GM12878 (cell line): ENCODE measurements around the gene AGXT. TPM values are rescaled to one million over a fixed set of nuclear protein-coding genes. Genes with fewer than 3 reads are reported as not detected.

Experiments
- ATAC-seq: fragments of 200-7000 bp; cut with Tn5 transposase; 3 replicates; pipeline ENCODE4 v1.9.1; 2020; ENCODE audit warnings: mild to moderate bottlenecking, moderate library complexity
- BruUV-seq: library from RNA; stranded (reverse); fragments of 400-500 nt; replicated peaks from 2 replicates; lab custom pipeline; 2021; lab: Mats Ljungman, UMichigan
- CTCF ChIA-PET: fragments of 300-600 bp; sonication (Branson Sonifier 250); formaldehyde crosslinking; extraction: SDS; loops from one replicate; lab custom pipeline; 2021; ENCODE audit warnings: inconsistent platforms; lab: Yijun Ruan, JAX
- POLR2A ChIA-PET: fragments of 350-600 bp; formaldehyde crosslinking; extraction: SDS; loops from one replicate; lab custom pipeline; 2021; ENCODE audit warnings: inconsistent platforms; lab: Charles Lee
- RAD21 ChIA-PET: fragments of 300-600 bp; sonication (Branson Sonifier 250); formaldehyde crosslinking; loops from one replicate; lab custom pipeline; 2023; ENCODE audit warnings: antibody characterized with exemption; ENCODE audit not compliant: unreplicated experiment; lab: Charles Lee
- SMC1A ChIA-PET: fragments of 300-600 bp; sonication (Branson Sonifier 250); formaldehyde crosslinking; loops from one replicate; lab custom pipeline; 2023; ENCODE audit not compliant: unreplicated experiment, uncharacterized antibody; lab: Charles Lee
- DNase-seq: peaks from one replicate; pipeline ENCODE4 v3.0.0-alpha.2; 2011; ENCODE audit warnings: low read depth, low spot score
- FAIRE-seq: peaks from 3 replicates; lab custom pipeline; 2011; peaks lifted over from hg19 to GRCh38; lab: Jason Lieb, UNC
- H2AFZ ChIP-seq: 2 replicates; pipeline ENCODE4 v1.6.0; 2011; ENCODE audit warnings: low read depth, low read length, control low read depth; ENCODE audit not compliant: control insufficient read depth
- H3K27ac ChIP-seq: 2 replicates; pipeline ENCODE4 v1.5.1; 2011; ENCODE audit warnings: control low read depth; ENCODE audit not compliant: control insufficient read depth, insufficient read depth
- H3K27me3 ChIP-seq, 2 experiments: replicated peaks in 1 of 2; 2 replicates each; pipeline versions ENCODE4 v1.6.0 to v1.6.1; 2011; ENCODE audit warnings: low read length in 1 of 2; ENCODE audit not compliant: control insufficient read depth in 2 of 2, insufficient read depth in 2 of 2
- H3K36me3 ChIP-seq, 2 experiments: 2 replicates each; pipeline ENCODE4 v1.5.1; 2011; ENCODE audit warnings: low read length in 1 of 2; ENCODE audit not compliant: control insufficient read depth in 2 of 2, insufficient read depth in 2 of 2
- H3K4me1 ChIP-seq: 2 replicates; pipeline ENCODE4 v1.6.1; 2011; ENCODE audit warnings: mild to moderate bottlenecking, low read length, moderate library complexity, mixed read lengths; ENCODE audit not compliant: control insufficient read depth, insufficient read depth
- H3K4me2 ChIP-seq: 2 replicates; pipeline ENCODE4 v1.6.0; 2011; ENCODE audit warnings: control low read depth; ENCODE audit not compliant: control insufficient read depth, insufficient read depth
- H3K4me3 ChIP-seq: fragments of 200-600 bp; sonication (generic); 2 replicates; pipeline ENCODE4 v1.5.1; 2016
- H3K79me2 ChIP-seq: 2 replicates; pipeline ENCODE4 v1.6.0; 2011; ENCODE audit warnings: low read length; ENCODE audit not compliant: control insufficient read depth, insufficient read depth
- H3K9ac ChIP-seq: 2 replicates; pipeline ENCODE4 v1.8.0; 2011; ENCODE audit warnings: low read length, control low read depth, mixed read lengths; ENCODE audit not compliant: control insufficient read depth, insufficient read depth
- H3K9me3 ChIP-seq: replicated peaks from 3 replicates; pipeline ENCODE4 v1.5.1; 2011; ENCODE audit warnings: mild to moderate bottlenecking, low read length; ENCODE audit not compliant: control insufficient read depth, insufficient read depth
- H4K20me1 ChIP-seq: 2 replicates; pipeline ENCODE4 v1.6.0; 2011; ENCODE audit not compliant: control insufficient read depth, insufficient read depth
- ATF2 ChIP-seq: IDR thresholded peaks from 2 replicates; pipeline ENCODE4 v1.6.1; 2012; ENCODE audit warnings: low read length, inconsistent platforms
- JUND ChIP-seq: IDR thresholded peaks from 2 replicates; pipeline ENCODE4 v1.6.1; 2012; ENCODE audit warnings: low read depth, mild to moderate bottlenecking, low read length, improper control_type of control experiment, moderate library complexity
- NFXL1 ChIP-seq: fragments of 450-650 bp; IDR thresholded peaks from 2 replicates; pipeline ENCODE4 v1.6.1; 2017; ENCODE audit warnings: antibody characterized with exemption, mild to moderate bottlenecking, borderline replicate concordance
- PBX3 ChIP-seq: IDR thresholded peaks from 2 replicates; pipeline ENCODE4 v1.6.1; 2011; ENCODE audit warnings: mild to moderate bottlenecking, low read depth, low read length, moderate library complexity; ENCODE audit not compliant: insufficient replicate concordance
- SIX5 ChIP-seq: IDR thresholded peaks from 2 replicates; pipeline ENCODE4 v1.6.1; 2011; ENCODE audit warnings: mild to moderate bottlenecking, low read depth, low read length, moderate library complexity; ENCODE audit not compliant: severe bottlenecking
- ZBTB11 ChIP-seq: fragments of 450-650 bp; formaldehyde crosslinking; IDR thresholded peaks from 2 replicates; pipeline ENCODE4 v1.5.0; 2022; ENCODE audit warnings: mild to moderate bottlenecking, missing genetic modification characterization
- ZNF24 ChIP-seq: fragments of 450-650 bp; IDR thresholded peaks from 2 replicates; pipeline ENCODE4 v1.6.1; 2017; ENCODE audit warnings: antibody characterized with exemption, mild to moderate bottlenecking
- WGBS: methylation state at CpG from one replicate; pipeline ENCODE4 v1.1.6; 2016; ENCODE audit warnings: low lambda C conversion rate; ENCODE audit not compliant: insufficient replicate concordance, insufficient coverage; ENCODE audit errors: missing lambda C conversion rate; 5-methylcytosine and 5-hydroxymethylcytosine counted together
- in situ Hi-C: fragments of 300-500 bp; cut with MboI; formaldehyde crosslinking; loops from 9 replicates; pipeline ENCODE4 v1.14.3; 2018; ENCODE audit warnings: mixed read lengths
- intact Hi-C: fragments of 100-400 bp; cut with micrococcal nuclease; formaldehyde crosslinking; loops from one replicate; pipeline ENCODE4 v1.14.2; 2022; ENCODE audit not compliant: unreplicated experiment
- polyA plus RNA-seq, 11 experiments: library from polyadenylated mRNA; depleted of rRNA in 4 of 11; unstranded in 6 of 11; stranded (reverse) in 5 of 11; fragments of >200 nt; fragmentation: Nextera tagmentation in 4 of 11; fragmentation: Illumina TruSeq in 1 of 11; extraction: Ambion mirVana in 4 of 11; extraction: Trizol in 1 of 11; gene quantifications; 1 replicate in 1 of 11; 2 replicates in 10 of 11; pipeline versions ENCODE4 v1.2.1 to v1.2.3, GENCODE V29; 2011 to 2016; ENCODE audit warnings: inconsistent platforms in 2 of 11, missing spikeins in 2 of 11, low read depth in 1 of 11
- total RNA-seq, 4 experiments: library from RNA; depleted of rRNA in 3 of 4; stranded (reverse); fragments of >200 nt in 3 of 4; fragmentation: Illumina TruSeq in 1 of 4; extraction: Trizol in 1 of 4; gene quantifications; 2 replicates each; pipeline versions ENCODE4 v1.2.1 to v1.2.3, GENCODE V29; 2013 to 2021

The AGXT gene
- total and polyA plus RNA-seq, 10 of the 15 experiments (the other 5 are each of a cell fraction or from before 2014, with no cell fraction given) = 0.18 TPM; not detected in 9

GRCh38 chr2:240890691-240891090 is 22.1 kb downstream of the AGXT start:
- Histone ChIP-seq H2AFZ (no peak overlapping the region), H3K9me3 (no peaks in the 10 kb centered on the region), H3K4me1 (no peaks in the 10 kb centered on the region), H3K27ac (no peak overlapping the region), H4K20me1 (no peaks in the 10 kb centered on the region), H3K4me3 (no peak overlapping the region), H3K27me3 (no peaks in the 10 kb centered on the region), H3K4me2 (no peak overlapping the region), H3K9ac (no peak overlapping the region), H3K36me3 (no peaks in the 10 kb centered on the region), H3K79me2 (no peaks in the 10 kb centered on the region)
- ChIA-PET RAD21 (no interaction called here), SMC1A (no interaction called here), CTCF (no interaction called here), POLR2A (no interaction called here)
- no peak for DNase-seq
- no peak for TF ChIP-seq JUND
- TF ChIP-seq ZNF24 = no peak
- no peak for TF ChIP-seq PBX3
- TF ChIP-seq ATF2 = no peak
- no peak for TF ChIP-seq NFXL1
- TF ChIP-seq SIX5 = no peak
- no peak for TF ChIP-seq ZBTB11 (CRISPR knock-in tag)
- no TSS peak for BruUV-seq
- intact Hi-C loops (no loop called here), in situ Hi-C loops (no loop called here)
- ATAC-seq = no peak
- 45% methylated on average over 13 of the region's 14 CpGs for WGBS
- FAIRE-seq = no peak
